ENCODE measurements around the gene ARIH2.

The ARIH2 gene

GRCh38 chr3:49012441-49013017, 93.9 kb downstream of the ARIH2 start:
- peaks cover 59% of the 10 kb centered on the region for H3K79me2 ChIP-seq (ENCODE audit: low read length)

GRCh38 chr3:49013113-49013737, 94.6 kb downstream of the ARIH2 start:
- H3K27me3 ChIP-seq (ENCODE audit: low read depth, low read length) = no peaks in the 10 kb centered on the region
- H3K9me3 ChIP-seq (ENCODE audit: insufficient read depth, low read length) = no peaks in the 10 kb centered on the region
- peaks cover 52% of the 10 kb centered on the region for H3K79me2 ChIP-seq (ENCODE audit: low read length)
- H3K4me1 ChIP-seq (ENCODE audit: low read length) = peaks cover 10% of the 10 kb centered on the region
- no peak overlapping the region for H3K27ac ChIP-seq (ENCODE audit: low read length)
- TF ChIP-seq CTCF (IDR thresholded peaks at IDR 0.05; ENCODE audit: low read depth, low read length) = no peak
- TF ChIP-seq EZH2phosphoT487 (IDR thresholded peaks at IDR 0.05; ENCODE audit: low read depth) = no peak
- H3K4me2 ChIP-seq (ENCODE audit: low read length) = no peak overlapping the region
- H3K9ac ChIP-seq (ENCODE audit: low read length) = no peak overlapping the region
- peaks cover 48% of the 10 kb centered on the region for H3K36me3 ChIP-seq (replicated peaks; ENCODE audit: low read depth, low read length)
- H3K4me3 ChIP-seq (ENCODE audit: low read length) = no peak overlapping the region
- H4K20me1 ChIP-seq (ENCODE audit: insufficient read depth, low read length) = peaks cover 46% of the 10 kb centered on the region
- H2AFZ ChIP-seq (ENCODE audit: low read depth, low read length) = no peak overlapping the region

More at GRCh38 chr3:49012441-49013017, 93.9 kb downstream of the ARIH2 start:
- Histone ChIP-seq H3K27me3 (ENCODE audit: low read depth, low read length) (no peaks in the 10 kb centered on the region), H2AFZ (ENCODE audit: low read depth, low read length) (no peak overlapping the region), H3K4me2 (ENCODE audit: low read length) (no peak overlapping the region), H3K4me1 (ENCODE audit: low read length) (peaks cover 10% of the 10 kb centered on the region), H3K27ac (ENCODE audit: low read length) (no peak overlapping the region), H3K9me3 (ENCODE audit: insufficient read depth, low read length) (no peaks in the 10 kb centered on the region), H3K9ac (ENCODE audit: low read length) (no peak overlapping the region), H3K4me3 (ENCODE audit: low read length) (no peak overlapping the region), H3K36me3 (replicated peaks; ENCODE audit: low read depth, low read length) (peaks cover 48% of the 10 kb centered on the region), H4K20me1 (ENCODE audit: insufficient read depth, low read length) (peaks cover 50% of the 10 kb centered on the region)
- no peak for TF ChIP-seq EZH2phosphoT487 (IDR thresholded peaks at IDR 0.05; ENCODE audit: low read depth)
- no peak for TF ChIP-seq CTCF (IDR thresholded peaks at IDR 0.05; ENCODE audit: low read depth, low read length)

GRCh38 chr3:49013738-49014660, 95.4 kb downstream of the ARIH2 start:
- Histone ChIP-seq H2AFZ (ENCODE audit: low read depth, low read length) (no peak overlapping the region), H3K4me2 (ENCODE audit: low read length) (no peak overlapping the region), H3K9ac (ENCODE audit: low read length) (no peak overlapping the region), H3K9me3 (ENCODE audit: insufficient read depth, low read length) (no peaks in the 10 kb centered on the region), H3K4me3 (ENCODE audit: low read length) (no peak overlapping the region), H3K4me1 (ENCODE audit: low read length) (peaks cover 6% of the 10 kb centered on the region), H3K27ac (ENCODE audit: low read length) (no peak overlapping the region), H3K27me3 (ENCODE audit: low read depth, low read length) (no peaks in the 10 kb centered on the region), H4K20me1 (ENCODE audit: insufficient read depth, low read length) (peaks cover 39% of the 10 kb centered on the region), H3K79me2 (ENCODE audit: low read length) (peaks cover 45% of the 10 kb centered on the region), H3K36me3 (replicated peaks; ENCODE audit: low read depth, low read length) (peaks cover 48% of the 10 kb centered on the region)
- TF ChIP-seq EZH2phosphoT487 (IDR thresholded peaks at IDR 0.05; ENCODE audit: low read depth) (no peak), CTCF (IDR thresholded peaks at IDR 0.05; ENCODE audit: low read depth, low read length) (peak; percentile 51)

- peaks cover 45% of the 10 kb centered on the region for H3K79me2 ChIP-seq (ENCODE audit: low read length)
- no peak overlapping the region for H3K27ac ChIP-seq (ENCODE audit: low read length)
- H2AFZ ChIP-seq (ENCODE audit: low read depth, low read length) = no peak overlapping the region
- H4K20me1 ChIP-seq (ENCODE audit: insufficient read depth, low read length) = peaks cover 37% of the 10 kb centered on the region
- H3K4me3 ChIP-seq (ENCODE audit: low read length) = no peak overlapping the region
- no peaks in the 10 kb centered on the region for H3K27me3 ChIP-seq (ENCODE audit: low read depth, low read length)
- H3K9ac ChIP-seq (ENCODE audit: low read length) = no peak overlapping the region
- no peaks in the 10 kb centered on the region for H3K9me3 ChIP-seq (ENCODE audit: insufficient read depth, low read length)
- no peak overlapping the region for H3K4me2 ChIP-seq (ENCODE audit: low read length)
- peaks cover 15% of the 10 kb centered on the region for H3K4me1 ChIP-seq (ENCODE audit: low read length)
- TF ChIP-seq EZH2phosphoT487 (IDR thresholded peaks at IDR 0.05; ENCODE audit: low read depth) (no peak), CTCF (IDR thresholded peaks at IDR 0.05; ENCODE audit: low read depth, low read length) (no peak)
- peaks cover 51% of the 10 kb centered on the region for H3K36me3 ChIP-seq (replicated peaks; ENCODE audit: low read depth, low read length)
Observed at GRCh38 chr3:49015072-49015471, 96.4 kb downstream of the ARIH2 start.
